Suprapubic skin (tissue), 3 donors: ENCODE data around the gene CLEC4F.

Experiments used
- POLR2AphosphoS5 ChIP-seq, 3 donors: sonication (generic); formaldehyde crosslinking; IDR thresholded peaks; one replicate each; pipeline ENCODE4 v1.6.1; 2017; ENCODE audit warnings: antibody characterized with exemption in 3 of 3
- TF ChIP-seq, protein P1 (sequence below), 2 donors: fragments of 200-600 bp in 1 of 2; fragments of 450-650 bp in 1 of 2; sonication (generic) in 1 of 2; IDR thresholded peaks; one replicate each; pipeline ENCODE4 v1.5.1; 2016 to 2019; ENCODE audit warnings: antibody characterized with exemption in 2 of 2, mild to moderate bottlenecking in 1 of 2, moderate library complexity in 1 of 2

DNA sequence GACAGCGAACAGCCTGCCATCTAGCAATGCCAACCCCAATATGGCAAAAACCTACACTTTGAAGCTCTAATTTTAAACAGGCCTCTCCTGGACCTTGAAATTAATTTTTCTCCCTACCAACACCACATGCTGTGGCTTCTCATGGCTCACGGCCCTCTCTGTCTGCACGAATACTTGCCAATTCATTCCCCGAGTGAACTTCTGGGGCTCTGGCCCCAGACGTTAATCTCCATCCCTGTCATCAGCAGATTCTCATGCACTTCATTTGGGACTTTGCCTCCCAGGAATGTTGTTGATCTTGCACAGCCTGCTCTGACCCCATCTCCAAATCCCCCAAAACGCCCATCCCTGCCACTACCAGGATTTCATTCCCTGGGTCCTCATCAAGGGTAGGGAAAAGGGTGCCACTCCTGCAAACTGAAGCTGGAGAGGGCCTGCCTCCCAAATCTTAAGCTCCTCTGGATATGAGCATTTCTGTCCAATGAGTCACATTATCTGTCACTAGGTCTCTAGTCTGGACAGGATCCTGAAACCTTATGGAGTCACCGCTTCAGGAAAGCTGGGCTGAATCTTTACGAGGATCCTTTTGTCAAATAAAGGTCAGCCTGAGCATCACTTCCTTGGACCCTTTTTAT, 40.4 kb downstream of the CLEC4F start:
- TF ChIP-seq, protein P1, sequence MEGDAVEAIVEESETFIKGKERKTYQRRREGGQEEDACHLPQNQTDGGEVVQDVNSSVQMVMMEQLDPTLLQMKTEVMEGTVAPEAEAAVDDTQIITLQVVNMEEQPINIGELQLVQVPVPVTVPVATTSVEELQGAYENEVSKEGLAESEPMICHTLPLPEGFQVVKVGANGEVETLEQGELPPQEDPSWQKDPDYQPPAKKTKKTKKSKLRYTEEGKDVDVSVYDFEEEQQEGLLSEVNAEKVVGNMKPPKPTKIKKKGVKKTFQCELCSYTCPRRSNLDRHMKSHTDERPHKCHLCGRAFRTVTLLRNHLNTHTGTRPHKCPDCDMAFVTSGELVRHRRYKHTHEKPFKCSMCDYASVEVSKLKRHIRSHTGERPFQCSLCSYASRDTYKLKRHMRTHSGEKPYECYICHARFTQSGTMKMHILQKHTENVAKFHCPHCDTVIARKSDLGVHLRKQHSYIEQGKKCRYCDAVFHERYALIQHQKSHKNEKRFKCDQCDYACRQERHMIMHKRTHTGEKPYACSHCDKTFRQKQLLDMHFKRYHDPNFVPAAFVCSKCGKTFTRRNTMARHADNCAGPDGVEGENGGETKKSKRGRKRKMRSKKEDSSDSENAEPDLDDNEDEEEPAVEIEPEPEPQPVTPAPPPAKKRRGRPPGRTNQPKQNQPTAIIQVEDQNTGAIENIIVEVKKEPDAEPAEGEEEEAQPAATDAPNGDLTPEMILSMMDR (IDR thresholded peaks at IDR 0.05) = no peak
- no peak for TF ChIP-seq POLR2AphosphoS5 (IDR thresholded peaks at IDR 0.05)
